Neural crest cell (in vitro differentiated cells): ENCODE results near the gene CACUL1. TPM values are rescaled to one million over a fixed set of nuclear protein-coding genes. Genes with fewer than 3 reads are reported as not detected.

Experiments
- DNase-seq: peaks from one replicate; pipeline ENCODE4 v3.0.0; 2021; ENCODE audit warnings: low read depth, mixed read lengths, low spot score
- H3K27ac Mint-ChIP-seq: one replicate; pipeline ENCODE4 v1.8.0; 2021; ENCODE audit warnings: mild to moderate bottlenecking, mixed read lengths; ENCODE audit not compliant: unreplicated experiment
- H3K27me3 Mint-ChIP-seq: 2 replicates; pipeline ENCODE4 v1.8.0; 2021; ENCODE audit warnings: low read depth, mild to moderate bottlenecking, mixed read lengths
- H3K36me3 Mint-ChIP-seq: 2 replicates; pipeline ENCODE4 v1.8.0; 2021; ENCODE audit warnings: low read depth, mild to moderate bottlenecking, mixed read lengths
- H3K4me1 Mint-ChIP-seq: 2 replicates; pipeline ENCODE4 v1.8.0; 2021; ENCODE audit warnings: mixed read lengths
- H3K4me3 Mint-ChIP-seq: one replicate; pipeline ENCODE4 v1.8.0; 2021; ENCODE audit warnings: mild to moderate bottlenecking, mixed read lengths
- H3K9me3 Mint-ChIP-seq: 2 replicates; pipeline ENCODE4 v1.8.0; 2021; ENCODE audit warnings: mixed read lengths
- CTCF ChIP-seq: fragments of 200-600 bp; sonication (generic); conservative IDR thresholded peaks from 2 replicates; pipeline ENCODE4 v1.5.0; 2021; ENCODE audit warnings: antibody characterized with exemption, mild to moderate bottlenecking
- total RNA-seq: library from RNA; stranded (reverse); gene quantifications from 2 replicates; pipeline ENCODE4 v1.2.1, GENCODE V29; 2021

The CACUL1 gene
- total RNA-seq, 1 donor from 2014 or later: 45.2 TPM

GRCh38 chr10:118669835-118670234 is 84.9 kb downstream of the CACUL1 start:
- Mint-ChIP-seq H3K4me1 (peaks cover 15% of the 10 kb centered on the region), H3K9me3 (no peaks in the 10 kb centered on the region), H3K36me3 (no peaks in the 10 kb centered on the region), H3K4me3 (no peak overlapping the region), H3K27me3 (peaks cover 1% of the 10 kb centered on the region), H3K27ac (no peak overlapping the region)
- no peak for TF ChIP-seq CTCF
- no peak for DNase-seq

GRCh38 chr10:118669020-118669791 is 85.6 kb downstream of the CACUL1 start:
- no peaks in the 10 kb centered on the region for H3K36me3 Mint-ChIP-seq
- no peaks in the 10 kb centered on the region for H3K9me3 Mint-ChIP-seq
- DNase-seq: no peak
- peak overlapping the region; percentile 31 for H3K27ac Mint-ChIP-seq
- peak overlapping the region; percentile 11 for H3K4me3 Mint-ChIP-seq
- H3K4me1 Mint-ChIP-seq: peaks cover 15% of the 10 kb centered on the region
- TF ChIP-seq CTCF: no peak
- peaks cover 3% of the 10 kb centered on the region for H3K27me3 Mint-ChIP-seq

- H3K4me3 Mint-ChIP-seq: no peak overlapping the region
- no peak for DNase-seq
- no peak overlapping the region for H3K27ac Mint-ChIP-seq
- peaks cover 15% of the 10 kb centered on the region for H3K4me1 Mint-ChIP-seq
- TF ChIP-seq CTCF: no peak
- no peaks in the 10 kb centered on the region for H3K36me3 Mint-ChIP-seq
- no peaks in the 10 kb centered on the region for H3K9me3 Mint-ChIP-seq
- H3K27me3 Mint-ChIP-seq: peaks cover 6% of the 10 kb centered on the region
Measured at GRCh38 chr10:118668228-118668952, 86.4 kb downstream of the CACUL1 start.

GRCh38 chr10:118667732-118668131 is 87.0 kb downstream of the CACUL1 start:
- Mint-ChIP-seq H3K36me3 (no peaks in the 10 kb centered on the region), H3K4me3 (no peak overlapping the region), H3K27me3 (peaks cover 6% of the 10 kb centered on the region), H3K27ac (no peak overlapping the region), H3K9me3 (peaks cover 2% of the 10 kb centered on the region), H3K4me1 (peaks cover 15% of the 10 kb centered on the region)
- TF ChIP-seq CTCF: no peak
- no peak for DNase-seq

- H3K27me3 Mint-ChIP-seq: peaks cover 6% of the 10 kb centered on the region
- no peak for TF ChIP-seq CTCF
- no peaks in the 10 kb centered on the region for H3K36me3 Mint-ChIP-seq
- peaks cover 2% of the 10 kb centered on the region for H3K9me3 Mint-ChIP-seq
- H3K4me3 Mint-ChIP-seq: no peak overlapping the region
- peak overlapping the region; percentile 19 for H3K27ac Mint-ChIP-seq
- peaks cover 15% of the 10 kb centered on the region for H3K4me1 Mint-ChIP-seq
- no peak for DNase-seq
Measured at GRCh38 chr10:118666350-118666749, 88.4 kb downstream of the CACUL1 start.
